Measurements from ENCODE around the gene IMMP1L.

GRCh38 chr11:31404614-31405013 lies 104.8 kb downstream of the IMMP1L start:
- no peak for TF ChIP-seq CTCF (IDR thresholded peaks at IDR 0.05)
- no peak for TF ChIP-seq TCF7L2 (IDR thresholded peaks at IDR 0.05; ENCODE audit: low read depth, low read length)
- TF ChIP-seq REST (IDR thresholded peaks at IDR 0.05; ENCODE audit: insufficient read depth in 1 of 2, low read depth in 2 of 2, low read length in 1 of 2) = no peak

Measured in Panc1 (cell line).